Muscle layer of colon (tissue), 2 donors: ENCODE data around the gene UBE2Z.

Experiments
- H3K27ac ChIP-seq: one replicate; pipeline ENCODE4 v1.7.0; 2013; ENCODE audit warnings: low read depth, mild to moderate bottlenecking, low read length, moderate library complexity
- H3K27me3 ChIP-seq, 2 donors: one replicate each; pipeline ENCODE4 v1.7.0; 2013; ENCODE audit warnings: low read length in 2 of 2, mild to moderate bottlenecking in 2 of 2; ENCODE audit not compliant: insufficient read depth in 2 of 2, control insufficient read depth in 1 of 2
- H3K36me3 ChIP-seq: one replicate; pipeline ENCODE4 v1.7.0; 2013; ENCODE audit warnings: mild to moderate bottlenecking, low read length; ENCODE audit not compliant: insufficient read depth
- H3K4me1 ChIP-seq: one replicate; pipeline ENCODE4 v1.7.0; 2013; ENCODE audit warnings: mild to moderate bottlenecking, low read length; ENCODE audit not compliant: insufficient read depth
- H3K4me3 ChIP-seq, 2 donors: one replicate each; pipeline ENCODE4 v1.7.0; 2013; ENCODE audit warnings: low read length in 2 of 2, low read depth in 1 of 2, mild to moderate bottlenecking in 1 of 2, moderate library complexity in 1 of 2
- H3K9ac ChIP-seq: one replicate; pipeline ENCODE4 v1.7.0; 2013; ENCODE audit warnings: low read length
- H3K9me3 ChIP-seq: one replicate; pipeline ENCODE4 v1.7.0; 2013; ENCODE audit warnings: mild to moderate bottlenecking, low read length
- donor health status: abdominal sarcoma.
- donor health status: Adenocarcinoma of cecum.

Gene UBE2Z

GRCh38 chr17:48878920-48879898 lies 29.0 kb upstream of the UBE2Z start:
- H3K9me3 ChIP-seq = no peaks in the 10 kb centered on the region
- H3K27ac ChIP-seq = no peak overlapping the region
- no peak overlapping the region for H3K4me3 ChIP-seq
- H3K27me3 ChIP-seq = no peaks in the 10 kb centered on the region
- H3K36me3 ChIP-seq = no peaks in the 10 kb centered on the region
- H3K9ac ChIP-seq = no peak overlapping the region
- H3K4me1 ChIP-seq = no peaks in the 10 kb centered on the region

DNA sequence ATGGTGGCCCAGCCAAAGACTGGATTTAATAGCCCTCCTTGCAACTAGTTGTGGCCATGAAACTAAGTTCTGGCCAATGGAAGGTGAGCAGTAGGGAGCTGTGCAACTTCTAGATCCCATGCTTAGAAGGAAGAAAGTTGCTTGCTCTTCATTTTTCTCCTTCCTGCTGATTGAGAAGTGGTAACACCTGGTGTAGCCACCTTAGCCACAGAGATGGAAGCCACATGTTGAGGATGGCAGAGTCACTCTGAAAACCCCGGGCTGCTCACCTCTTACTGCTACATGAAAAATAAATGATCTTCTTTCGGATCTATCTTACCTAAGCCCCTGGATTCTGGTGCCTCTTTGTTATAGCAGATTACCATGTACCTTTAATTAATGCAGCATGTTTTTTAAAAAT lies 25.9 kb upstream of the UBE2Z start:
- Histone ChIP-seq H3K9me3 (no peaks in the 10 kb centered on the region), H3K27me3 (no peaks in the 10 kb centered on the region), H3K4me1 (no peaks in the 10 kb centered on the region), H3K36me3 (no peaks in the 10 kb centered on the region), H3K27ac (no peak overlapping the region), H3K4me3 (no peak overlapping the region), H3K9ac (no peak overlapping the region)

DNA sequence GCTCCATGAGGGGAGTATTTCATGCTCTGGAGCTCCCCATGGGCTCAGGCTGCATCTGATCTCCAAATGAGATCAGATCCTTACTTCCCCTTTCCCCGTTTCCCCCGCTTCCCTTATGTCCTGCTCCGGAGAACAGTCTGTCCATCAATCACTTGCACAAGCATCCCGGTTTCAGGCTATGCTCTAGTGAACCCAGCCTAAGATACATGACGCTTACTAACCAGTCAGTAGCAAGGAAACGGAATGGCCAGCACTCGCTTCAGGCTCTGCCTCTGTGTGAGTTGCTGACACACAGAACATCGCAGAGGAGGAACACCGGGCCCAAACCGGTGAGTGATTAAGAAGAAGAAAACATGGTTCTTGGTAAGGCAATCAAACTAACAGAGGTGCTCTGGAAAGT lies 25.0 kb upstream of the UBE2Z start:
- Histone ChIP-seq H3K4me1 (no peaks in the 10 kb centered on the region), H3K27ac (no peak overlapping the region), H3K9ac (no peak overlapping the region), H3K4me3 (no peak overlapping the region), H3K9me3 (no peaks in the 10 kb centered on the region), H3K36me3 (no peaks in the 10 kb centered on the region), H3K27me3 (no peaks in the 10 kb centered on the region)

DNA sequence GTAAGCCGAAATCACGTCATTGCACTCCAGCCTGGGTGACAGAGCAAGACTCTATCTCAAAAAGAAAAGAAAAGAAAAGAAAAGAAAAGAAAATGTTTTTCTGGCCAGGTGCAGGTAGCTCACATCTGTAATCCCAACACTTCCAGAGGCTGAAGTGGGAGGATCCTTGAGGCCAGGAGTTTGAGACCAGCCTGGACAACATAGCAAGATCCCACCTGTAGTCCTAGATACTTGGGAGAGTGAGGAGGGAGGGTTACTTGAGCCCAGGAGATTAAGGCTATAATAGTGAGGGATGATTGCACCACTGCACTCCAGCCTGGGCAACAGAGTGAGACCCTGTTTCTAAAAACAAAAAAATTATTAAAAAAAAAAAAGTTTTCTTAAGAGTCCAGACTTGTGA lies 18.1 kb upstream of the UBE2Z start:
- Histone ChIP-seq H3K9me3 (no peaks in the 10 kb centered on the region), H3K27ac (no peak overlapping the region), H3K9ac (no peak overlapping the region), H3K4me1 (peaks cover 20% of the 10 kb centered on the region), H3K36me3 (peaks cover 4% of the 10 kb centered on the region), H3K4me3 (no peak overlapping the region), H3K27me3 (no peaks in the 10 kb centered on the region)

DNA sequence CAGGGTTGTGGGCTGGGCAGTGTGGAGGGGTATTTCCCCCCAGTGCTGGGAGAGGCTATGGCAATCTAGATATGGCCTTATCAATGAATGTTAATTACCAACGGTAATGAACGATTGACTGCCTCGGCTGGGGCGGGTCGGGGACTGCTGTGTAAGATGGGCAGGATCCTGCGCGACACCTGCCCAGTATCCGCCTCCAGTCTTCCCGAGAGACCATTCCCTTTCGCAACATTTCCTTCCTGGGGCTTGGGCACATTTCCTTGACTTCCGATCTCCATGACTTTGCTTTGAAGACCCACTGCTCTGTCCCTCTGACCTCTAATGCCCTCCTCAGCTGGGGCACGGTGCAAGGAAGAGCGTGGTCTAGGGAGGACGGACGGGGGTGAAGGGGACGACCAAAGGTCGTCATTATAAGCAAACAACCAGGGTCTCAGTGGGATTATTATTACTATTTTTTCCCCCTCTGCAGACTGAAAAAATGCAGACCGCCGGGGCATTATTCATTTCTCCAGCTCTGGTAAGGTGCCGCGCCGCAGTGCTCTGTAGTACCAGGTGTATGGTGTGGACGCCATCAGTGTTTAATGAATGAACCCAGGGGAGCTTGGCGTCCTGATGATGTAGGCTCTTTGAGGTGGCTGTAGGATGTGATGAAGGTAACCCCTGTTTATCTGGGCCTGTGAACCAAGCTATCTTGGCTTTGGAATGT lies 15.1 kb upstream of the UBE2Z start:
- H3K36me3 ChIP-seq = peaks cover 20% of the 10 kb centered on the region
- peaks cover 20% of the 10 kb centered on the region for H3K4me1 ChIP-seq
- H3K9me3 ChIP-seq = no peaks in the 10 kb centered on the region
- H3K27ac ChIP-seq = peak overlapping the region; percentile 69
- peak overlapping the region; percentile 85 for H3K9ac ChIP-seq
- no peaks in the 10 kb centered on the region for H3K27me3 ChIP-seq
- peak overlapping the region; percentile 61 to 85 for H3K4me3 ChIP-seq

GRCh38 chr17:48893646-48894508 lies 14.3 kb upstream of the UBE2Z start:
- Histone ChIP-seq H3K4me1 (peaks cover 20% of the 10 kb centered on the region), H3K27me3 (no peaks in the 10 kb centered on the region), H3K9me3 (no peaks in the 10 kb centered on the region), H3K36me3 (peaks cover 20% of the 10 kb centered on the region), H3K27ac (no peak overlapping the region), H3K9ac (peak overlapping the region; percentile 85), H3K4me3 (peak overlapping the region in 1 of 2 donors; percentile 85)

GRCh38 chr17:48894886-48895285 lies 13.3 kb upstream of the UBE2Z start:
- H3K9ac ChIP-seq = no peak overlapping the region
- H3K4me1 ChIP-seq = peaks cover 20% of the 10 kb centered on the region
- H3K4me3 ChIP-seq = no peak overlapping the region
- H3K27me3 ChIP-seq = no peaks in the 10 kb centered on the region
- no peak overlapping the region for H3K27ac ChIP-seq
- H3K36me3 ChIP-seq = peaks cover 20% of the 10 kb centered on the region
- no peaks in the 10 kb centered on the region for H3K9me3 ChIP-seq

- Histone ChIP-seq H3K27ac (no peak overlapping the region), H3K9ac (no peak overlapping the region), H3K36me3 (peaks cover 7% of the 10 kb centered on the region), H3K4me1 (no peaks in the 10 kb centered on the region), H3K9me3 (no peaks in the 10 kb centered on the region), H3K4me3 (no peak overlapping the region), H3K27me3 (no peaks in the 10 kb centered on the region)
These were observed 7.0 kb upstream of the UBE2Z start for GRCh38 chr17:48901241-48901640.

- H3K4me3 ChIP-seq = no peak overlapping the region
- no peaks in the 10 kb centered on the region for H3K9me3 ChIP-seq
- H3K27ac ChIP-seq = no peak overlapping the region
- H3K9ac ChIP-seq = no peak overlapping the region
- no peaks in the 10 kb centered on the region for H3K27me3 ChIP-seq
- peaks cover 6% of the 10 kb centered on the region for H3K4me1 ChIP-seq
- no peaks in the 10 kb centered on the region for H3K36me3 ChIP-seq
These were observed 4.8 kb upstream of the UBE2Z start for GRCh38 chr17:48903401-48903800.

DNA sequence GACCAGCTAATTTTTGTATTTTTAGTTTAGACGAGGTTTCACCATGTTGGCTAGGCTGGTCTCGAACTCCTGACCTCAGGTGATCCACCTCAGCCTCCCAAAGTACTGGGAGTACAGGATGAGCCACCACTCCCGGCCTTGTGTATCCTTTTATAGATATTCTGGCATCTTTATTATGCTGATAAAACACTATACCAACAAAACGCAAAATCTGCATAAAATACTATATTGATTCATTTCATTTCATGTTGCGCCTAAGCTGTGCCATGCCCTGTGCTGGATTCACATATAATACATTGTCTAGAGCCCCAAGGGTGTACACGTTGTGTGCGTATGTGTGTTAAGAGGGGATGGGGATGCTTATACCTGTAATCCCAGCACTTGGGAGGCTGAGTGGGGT lies 3.8 kb upstream of the UBE2Z start:
- Histone ChIP-seq H3K36me3 (no peaks in the 10 kb centered on the region), H3K4me3 (no peak overlapping the region), H3K9ac (no peak overlapping the region), H3K27ac (no peak overlapping the region), H3K27me3 (no peaks in the 10 kb centered on the region), H3K4me1 (peaks cover 9% of the 10 kb centered on the region), H3K9me3 (no peaks in the 10 kb centered on the region)

DNA sequence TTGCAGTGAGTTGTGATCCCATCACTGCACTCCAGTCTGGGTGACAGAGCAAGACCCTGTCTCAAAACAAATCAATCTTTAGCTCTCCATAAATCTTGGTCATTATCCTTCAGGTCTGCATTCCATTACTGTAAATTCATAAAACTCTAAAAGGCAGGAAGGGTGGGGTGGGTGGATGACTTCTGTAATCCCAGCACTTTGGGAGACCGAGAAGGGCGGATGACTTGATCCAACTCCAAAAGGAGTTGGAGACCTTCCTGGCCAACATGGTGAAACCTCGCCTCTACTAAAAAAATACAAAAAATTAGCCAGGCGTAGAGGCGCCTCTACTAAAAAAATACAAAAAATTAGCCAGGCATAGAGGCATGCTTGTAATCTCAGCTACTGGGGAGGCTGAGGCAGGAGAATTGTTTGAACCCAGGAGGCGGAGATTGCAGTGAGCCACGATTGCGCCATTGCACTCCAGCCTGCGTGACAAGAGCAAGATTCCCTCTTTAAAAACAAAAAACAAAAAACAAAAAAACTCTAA lies 2.2 kb upstream of the UBE2Z start:
- H3K36me3 ChIP-seq = peaks cover 13% of the 10 kb centered on the region
- no peaks in the 10 kb centered on the region for H3K9me3 ChIP-seq
- H3K4me3 ChIP-seq = no peak overlapping the region
- H3K4me1 ChIP-seq = peaks cover 26% of the 10 kb centered on the region
- H3K27me3 ChIP-seq = no peaks in the 10 kb centered on the region
- no peak overlapping the region for H3K27ac ChIP-seq
- no peak overlapping the region for H3K9ac ChIP-seq
